RWPE2 (cell line): ENCODE measurements around the gene KIAA1958.

Experiments used
- ATAC-seq: fragments of 200-7000 bp; cut with Tn5 transposase; 3 replicates; pipeline ENCODE4 v1.9.1; 2021; ENCODE audit warnings: low read depth
- DNase-seq: peaks from one replicate; pipeline ENCODE4 v3.0.0-alpha.2; 2020; ENCODE audit warnings: low spot score
- H3K27ac ChIP-seq: fragments of 450-650 bp; 2 replicates; pipeline ENCODE4 v1.5.1; 2017; ENCODE audit warnings: mild to moderate bottlenecking; ENCODE audit not compliant: poor library complexity, severe bottlenecking
- H3K27me3 ChIP-seq: fragments of 250-450 bp; sonication (Bioruptor Pico); 2 replicates; pipeline ENCODE4 v1.5.1; 2021; ENCODE audit warnings: mild to moderate bottlenecking, moderate library complexity; ENCODE audit not compliant: insufficient read depth, poor library complexity, severe bottlenecking
- H3K36me3 ChIP-seq: fragments of 250-450 bp; sonication (Bioruptor Pico); 2 replicates; pipeline ENCODE4 v1.5.1; 2020; ENCODE audit warnings: low read depth, mild to moderate bottlenecking, moderate library complexity
- H3K4me1 ChIP-seq: fragments of 250-450 bp; sonication (Bioruptor Pico); 2 replicates; pipeline ENCODE4 v1.5.1; 2021; ENCODE audit warnings: mild to moderate bottlenecking, moderate library complexity; ENCODE audit not compliant: insufficient read depth, poor library complexity, severe bottlenecking
- H3K4me3 ChIP-seq: fragments of 250-450 bp; sonication (Bioruptor Pico); 2 replicates; pipeline ENCODE4 v1.5.1; 2021; ENCODE audit warnings: mild to moderate bottlenecking, moderate library complexity; ENCODE audit not compliant: severe bottlenecking
- H3K9me3 ChIP-seq: fragments of 250-450 bp; sonication (Bioruptor Pico); 2 replicates; pipeline ENCODE4 v1.5.1; 2021; ENCODE audit warnings: mild to moderate bottlenecking, moderate library complexity; ENCODE audit not compliant: severe bottlenecking
- TF ChIP-seq, protein P1 (sequence below): fragments of 450-650 bp; IDR thresholded peaks from one replicate; pipeline ENCODE4 v1.5.1; 2017; ENCODE audit warnings: mild to moderate bottlenecking, moderate library complexity; ENCODE audit not compliant: poor library complexity, severe bottlenecking

The KIAA1958 gene

GRCh38 chr9:112694706-112695555, 208.3 kb downstream of the KIAA1958 start:
- Histone ChIP-seq H3K27ac (no peak overlapping the region), H3K36me3 (peaks cover 40% of the 10 kb centered on the region), H3K9me3 (no peaks in the 10 kb centered on the region), H3K27me3 (no peaks in the 10 kb centered on the region), H3K4me1 (no peaks in the 10 kb centered on the region), H3K4me3 (no peak overlapping the region)
- TF ChIP-seq, protein P1, sequence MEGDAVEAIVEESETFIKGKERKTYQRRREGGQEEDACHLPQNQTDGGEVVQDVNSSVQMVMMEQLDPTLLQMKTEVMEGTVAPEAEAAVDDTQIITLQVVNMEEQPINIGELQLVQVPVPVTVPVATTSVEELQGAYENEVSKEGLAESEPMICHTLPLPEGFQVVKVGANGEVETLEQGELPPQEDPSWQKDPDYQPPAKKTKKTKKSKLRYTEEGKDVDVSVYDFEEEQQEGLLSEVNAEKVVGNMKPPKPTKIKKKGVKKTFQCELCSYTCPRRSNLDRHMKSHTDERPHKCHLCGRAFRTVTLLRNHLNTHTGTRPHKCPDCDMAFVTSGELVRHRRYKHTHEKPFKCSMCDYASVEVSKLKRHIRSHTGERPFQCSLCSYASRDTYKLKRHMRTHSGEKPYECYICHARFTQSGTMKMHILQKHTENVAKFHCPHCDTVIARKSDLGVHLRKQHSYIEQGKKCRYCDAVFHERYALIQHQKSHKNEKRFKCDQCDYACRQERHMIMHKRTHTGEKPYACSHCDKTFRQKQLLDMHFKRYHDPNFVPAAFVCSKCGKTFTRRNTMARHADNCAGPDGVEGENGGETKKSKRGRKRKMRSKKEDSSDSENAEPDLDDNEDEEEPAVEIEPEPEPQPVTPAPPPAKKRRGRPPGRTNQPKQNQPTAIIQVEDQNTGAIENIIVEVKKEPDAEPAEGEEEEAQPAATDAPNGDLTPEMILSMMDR, result no peak
- DNase-seq, result no peak
- ATAC-seq, result no peak

GRCh38 chr9:112696461-112696860, 209.8 kb downstream of the KIAA1958 start:
- no peaks in the 10 kb centered on the region for H3K9me3 ChIP-seq

GRCh38 chr9:112699230-112699629, 212.6 kb downstream of the KIAA1958 start:
- Histone ChIP-seq H3K9me3 (no peaks in the 10 kb centered on the region), H3K4me1 (no peaks in the 10 kb centered on the region), H3K27me3 (no peaks in the 10 kb centered on the region), H3K27ac (no peak overlapping the region), H3K36me3 (peaks cover 32% of the 10 kb centered on the region), H3K4me3 (no peak overlapping the region)
- ATAC-seq (no peak), DNase-seq (no peak)
- TF ChIP-seq, protein P1, result no peak

More at GRCh38 chr9:112696461-112696860, 209.8 kb downstream of the KIAA1958 start:
- no peaks in the 10 kb centered on the region for H3K4me1 ChIP-seq
- DNase-seq (no peak), ATAC-seq (no peak)
- H3K27ac ChIP-seq, result no peak overlapping the region
- no peaks in the 10 kb centered on the region for H3K27me3 ChIP-seq
- peaks cover 50% of the 10 kb centered on the region for H3K36me3 ChIP-seq
- TF ChIP-seq, protein P1, result no peak
- no peak overlapping the region for H3K4me3 ChIP-seq

- Histone ChIP-seq H3K4me3 (no peak overlapping the region), H3K9me3 (no peaks in the 10 kb centered on the region), H3K4me1 (no peaks in the 10 kb centered on the region), H3K36me3 (peaks cover 26% of the 10 kb centered on the region), H3K27me3 (no peaks in the 10 kb centered on the region), H3K27ac (no peak overlapping the region)
- ATAC-seq (no peak), DNase-seq (no peak)
- TF ChIP-seq, protein P1, result no peak
These were observed 213.5 kb downstream of the KIAA1958 start for GRCh38 chr9:112700085-112700484.

- peaks cover 25% of the 10 kb centered on the region for H3K36me3 ChIP-seq
- no peak for ATAC-seq
- H3K27ac ChIP-seq, result no peak overlapping the region
- no peaks in the 10 kb centered on the region for H3K27me3 ChIP-seq
- H3K4me3 ChIP-seq, result no peak overlapping the region
- H3K9me3 ChIP-seq, result no peaks in the 10 kb centered on the region
- TF ChIP-seq, protein P1, result no peak
- H3K4me1 ChIP-seq, result no peaks in the 10 kb centered on the region
- DNase-seq, result no peak
These were observed 216.7 kb downstream of the KIAA1958 start for GRCh38 chr9:112703304-112703703.
